HPDE6-E6E7 (cell line): ENCODE measurements around the gene IQCE.
"Not testable (repeated sequence)": the region's sequence is repeated elsewhere in the genome, so short reads cannot be mapped to it uniquely, and the experiment has no call there.

Experiments used
- DNase-seq: peaks from one replicate; pipeline ENCODE4 v3.0.0; 2011; ENCODE audit warnings: missing footprints; ENCODE audit errors: extremely low spot score

The IQCE gene

GRCh38 chr7:2602406-2603043 lies 43.7 kb downstream of the IQCE start:
- DNase-seq, result no peak

- DNase-seq, result no peak
Measured at GRCh38 chr7:2603044-2603965, 44.5 kb downstream of the IQCE start.

GRCh38 chr7:2604608-2605174 lies 45.9 kb downstream of the IQCE start:
- DNase-seq, result no peak

GRCh38 chr7:2605608-2606538 lies 47.1 kb downstream of the IQCE start:
- DNase-seq, result no peak

GRCh38 chr7:2606539-2606936 lies 47.8 kb downstream of the IQCE start:
- no peak for DNase-seq

GRCh38 chr7:2607122-2607922 lies 48.5 kb downstream of the IQCE start:
- no peak for DNase-seq

GRCh38 chr7:2607923-2608904 lies 49.4 kb downstream of the IQCE start:
- no peak for DNase-seq

GRCh38 chr7:2608921-2609411 lies 50.2 kb downstream of the IQCE start:
- no peak for DNase-seq

GRCh38 chr7:2609646-2610045 lies 50.9 kb downstream of the IQCE start:
- not testable (repeated sequence) for DNase-seq

GRCh38 chr7:2610466-2610865 lies 51.7 kb downstream of the IQCE start:
- no peak for DNase-seq

GRCh38 chr7:2610898-2611297 lies 52.1 kb downstream of the IQCE start:
- DNase-seq, result no peak

- DNase-seq, result no peak
Measured at GRCh38 chr7:2611401-2611800, 52.6 kb downstream of the IQCE start.

GRCh38 chr7:2611922-2612321 lies 53.1 kb downstream of the IQCE start:
- no peak for DNase-seq

- DNase-seq, result no peak
Measured at GRCh38 chr7:2612445-2613097, 53.8 kb downstream of the IQCE start.

GRCh38 chr7:2613098-2613930 lies 54.5 kb downstream of the IQCE start:
- no peak for DNase-seq

GRCh38 chr7:2613931-2614600 lies 55.3 kb downstream of the IQCE start:
- no peak for DNase-seq

- no peak for DNase-seq
Measured at GRCh38 chr7:2614631-2615330, 56.0 kb downstream of the IQCE start.
